Large intestine (tissue), 3 donors: ENCODE measurements around the gene TMED9. TPM values are rescaled to one million over a fixed set of nuclear protein-coding genes. Genes with fewer than 3 reads are reported as not detected.
"Not testable (repeated sequence)": the region's sequence is repeated elsewhere in the genome, so short reads cannot be mapped to it uniquely, and the experiment has no call there.

Experiments
- DNase-seq, 2 donors: peaks; one replicate each; pipeline versions ENCODE4 v3.0.0 to v3.0.0-alpha.2; 2013
- H3K27ac ChIP-seq: one replicate; pipeline ENCODE4 v1.5.1; 2013; ENCODE audit warnings: low read length
- H3K27me3 ChIP-seq: 2 replicates; pipeline ENCODE4 v1.6.1; 2013; ENCODE audit warnings: low read length; ENCODE audit not compliant: control insufficient read depth, insufficient read depth
- H3K36me3 ChIP-seq: 2 replicates; pipeline ENCODE4 v1.6.1; 2013; ENCODE audit warnings: low read length; ENCODE audit not compliant: control insufficient read depth, insufficient read depth
- H3K4me1 ChIP-seq: one replicate; pipeline ENCODE4 v1.6.1; 2013; ENCODE audit warnings: low read length; ENCODE audit not compliant: control insufficient read depth, insufficient read depth
- H3K4me3 ChIP-seq: one replicate; pipeline ENCODE4 v1.5.1; 2013; ENCODE audit warnings: low read length
- H3K9me3 ChIP-seq: one replicate; pipeline ENCODE4 v1.6.1; 2013; ENCODE audit warnings: mild to moderate bottlenecking, low read depth, low read length, moderate library complexity; ENCODE audit not compliant: control insufficient read depth
- WGBS: methylation state at CpG from one replicate; pipeline ENCODE4 v1.1.5; 2013; ENCODE audit warnings: low lambda C conversion rate; ENCODE audit not compliant: insufficient coverage; 5-methylcytosine and 5-hydroxymethylcytosine counted together
- polyA plus RNA-seq: library from polyadenylated mRNA; unstranded; fragments of 120-200 nt; gene quantifications from one replicate; pipeline ENCODE4 v1.2.1, GENCODE V29; 2013

Gene TMED9
- polyA plus RNA-seq, 1 donor: 119 TPM

GRCh38 chr5:177611446-177612214 lies 19.6 kb downstream of the TMED9 start:
- Histone ChIP-seq H3K27me3 (no peaks in the 10 kb centered on the region), H3K4me1 (peaks cover 6% of the 10 kb centered on the region), H3K27ac (no peak overlapping the region), H3K36me3 (peaks cover 20% of the 10 kb centered on the region), H3K9me3 (no peaks in the 10 kb centered on the region), H3K4me3 (no peak overlapping the region)
- no peak for DNase-seq
- WGBS: no CpG with 5 or more reads among the region's 15 CpGs

- Histone ChIP-seq H3K27me3 (no peaks in the 10 kb centered on the region), H3K36me3 (peaks cover 20% of the 10 kb centered on the region), H3K4me3 (no peak overlapping the region), H3K4me1 (peaks cover under 1% of the 10 kb centered on the region), H3K27ac (no peak overlapping the region), H3K9me3 (no peaks in the 10 kb centered on the region)
- WGBS: no CpG with 5 or more reads among the region's 6 CpGs
- no peak for DNase-seq
These were observed 20.2 kb downstream of the TMED9 start for GRCh38 chr5:177612215-177612673.

GRCh38 chr5:177620560-177620959 lies 28.6 kb downstream of the TMED9 start:
- Histone ChIP-seq H3K9me3 (no peaks in the 10 kb centered on the region), H3K27me3 (no peaks in the 10 kb centered on the region), H3K4me3 (no peak overlapping the region), H3K4me1 (no peaks in the 10 kb centered on the region), H3K27ac (no peak overlapping the region), H3K36me3 (peaks cover 27% of the 10 kb centered on the region)
- DNase-seq: no peak
- no CpG with 5 or more reads among the region's 2 CpGs for WGBS

- H3K27me3 ChIP-seq, H3K4me3 ChIP-seq, H3K9me3 ChIP-seq, DNase-seq, H3K4me1 ChIP-seq, H3K27ac ChIP-seq: not testable (repeated sequence)
- H3K36me3 ChIP-seq: peaks cover 16% of the 10 kb centered on the region
- WGBS: no CpG with 5 or more reads among the region's 10 CpGs
These were observed 32.2 kb downstream of the TMED9 start for GRCh38 chr5:177624172-177624571.

GRCh38 chr5:177630186-177630585 lies 38.2 kb downstream of the TMED9 start:
- H3K4me3 ChIP-seq, H3K36me3 ChIP-seq, H3K9me3 ChIP-seq, H3K27me3 ChIP-seq, H3K4me1 ChIP-seq, H3K27ac ChIP-seq, DNase-seq: not testable (repeated sequence)

GRCh38 chr5:177634912-177635311 lies 42.9 kb downstream of the TMED9 start:
- H3K27ac ChIP-seq, DNase-seq, H3K9me3 ChIP-seq, H3K4me1 ChIP-seq, H3K4me3 ChIP-seq, H3K27me3 ChIP-seq, H3K36me3 ChIP-seq: not testable (repeated sequence)
- no CpG with 5 or more reads among the region's 3 CpGs for WGBS

- H3K4me3 ChIP-seq, H3K27me3 ChIP-seq, H3K9me3 ChIP-seq, DNase-seq, H3K36me3 ChIP-seq, H3K4me1 ChIP-seq, H3K27ac ChIP-seq: not testable (repeated sequence)
- WGBS: no CpG with 5 or more reads among the region's 1 CpG
These were observed 53.5 kb downstream of the TMED9 start for GRCh38 chr5:177645462-177645861.

Other genes with a start within 250 kb of the TMED9 start
- gene LMAN2, start 240.5 kb upstream of the TMED9 start, polyA plus RNA-seq: 161 TPM
- 20.0 TPM for gene RGS14, start 234.3 kb upstream of the TMED9 start, polyA plus RNA-seq
- not detected for gene SLC34A1, start 207.8 kb upstream of the TMED9 start, polyA plus RNA-seq
- gene PFN3, start 191.5 kb upstream of the TMED9 start, polyA plus RNA-seq: not detected
- 1.0 TPM for gene F12, start 182.6 kb upstream of the TMED9 start, polyA plus RNA-seq
- 16.6 TPM for gene GRK6, start 165.5 kb upstream of the TMED9 start, polyA plus RNA-seq
- gene PRR7, start 145.4 kb upstream of the TMED9 start, polyA plus RNA-seq: 1.7 TPM
- 49.5 TPM for gene DBN1, start 118.6 kb upstream of the TMED9 start, polyA plus RNA-seq
- gene PDLIM7, start 94.6 kb upstream of the TMED9 start, polyA plus RNA-seq: 118 TPM
- gene DOK3, start 82.4 kb upstream of the TMED9 start, polyA plus RNA-seq: 4.7 TPM
- 94.2 TPM for gene DDX41, start 75.2 kb upstream of the TMED9 start, polyA plus RNA-seq
- 76.8 TPM for gene FAM193B, start 37.6 kb upstream of the TMED9 start, polyA plus RNA-seq
- 22.5 TPM for gene B4GALT7, start 7.9 kb downstream of the TMED9 start, polyA plus RNA-seq
- 0.58 TPM for gene FAM153A, start 190.7 kb downstream of the TMED9 start, polyA plus RNA-seq